Activated gamma-delta T cell treated with anti-CD3 and anti-CD28 coated beads, Interleukin-2, amount 50 U/mL, for 16 hours (primary cell): ENCODE measurements around the gene FGFBP1.
"Not testable (repeated sequence)": the region's sequence is repeated elsewhere in the genome, so short reads cannot be mapped to it uniquely, and the experiment has no call there.

Experiments
- DNase-seq: peaks from one replicate; pipeline ENCODE4 v3.0.0-alpha.2; 2020; ENCODE audit warnings: low read depth

Gene FGFBP1

GRCh38 chr4:15945516-15945915 lies 7.0 kb upstream of the FGFBP1 start:
- DNase-seq: no peak

DNA sequence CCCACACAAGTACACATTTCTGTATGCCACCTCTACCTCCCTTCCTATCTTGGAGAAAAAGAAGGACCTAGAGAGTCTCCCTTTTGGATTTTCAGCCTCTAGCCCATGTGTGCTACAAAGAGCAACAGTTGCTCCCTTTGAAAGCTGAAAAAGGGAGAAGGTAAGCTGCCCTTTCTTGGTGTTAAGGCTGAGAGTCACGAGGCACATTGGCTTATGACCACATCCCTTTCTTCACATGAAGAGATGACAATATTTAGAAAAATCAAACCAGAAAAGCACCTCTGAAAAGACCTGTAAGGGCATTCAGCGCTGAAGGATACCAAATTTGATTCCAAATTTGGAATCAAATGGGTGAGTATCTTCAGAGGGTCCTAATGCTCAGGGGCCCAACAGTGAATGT lies 6.4 kb upstream of the FGFBP1 start:
- DNase-seq: no peak

DNA sequence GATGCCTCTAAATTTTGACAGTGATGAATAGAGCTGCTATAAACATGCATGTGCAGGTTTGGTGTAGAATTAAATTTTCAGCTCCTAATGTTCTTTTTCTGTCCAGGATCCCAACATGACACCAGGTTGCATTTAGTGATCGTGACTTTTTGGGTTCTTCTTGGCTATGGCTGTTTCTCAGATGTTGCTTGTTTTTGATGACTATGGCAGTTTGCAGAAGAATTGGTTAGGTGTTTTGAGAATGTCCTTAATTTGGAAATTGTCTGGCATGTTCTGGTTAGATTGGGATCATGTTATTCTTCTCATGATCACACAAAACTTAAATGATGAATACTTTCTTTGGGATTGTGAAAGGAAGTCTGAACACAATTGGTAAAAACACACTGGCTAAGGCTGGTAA lies 3.7 kb upstream of the FGFBP1 start:
- DNase-seq: no peak

DNA sequence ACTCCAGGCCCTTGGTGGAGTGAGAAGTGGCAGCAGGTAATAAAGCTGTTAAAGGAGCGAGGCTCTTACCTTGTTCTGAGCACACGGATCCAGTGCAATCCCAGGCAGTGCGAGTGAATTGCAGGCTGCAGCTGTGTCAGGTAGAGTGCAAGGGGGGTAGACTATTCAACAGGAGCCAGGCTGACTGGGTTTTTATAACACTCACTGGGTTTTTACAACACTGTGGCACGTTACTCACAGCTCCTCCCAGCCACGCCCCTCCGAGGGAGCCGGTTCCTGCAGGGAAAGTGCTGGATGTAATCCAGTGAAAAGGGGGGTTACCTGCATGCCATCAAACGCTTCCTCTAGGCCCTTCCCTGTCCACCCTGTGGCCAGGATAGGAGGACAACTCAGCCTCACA lies 358 bp downstream of the FGFBP1 start:
- no peak for DNase-seq

DNA sequence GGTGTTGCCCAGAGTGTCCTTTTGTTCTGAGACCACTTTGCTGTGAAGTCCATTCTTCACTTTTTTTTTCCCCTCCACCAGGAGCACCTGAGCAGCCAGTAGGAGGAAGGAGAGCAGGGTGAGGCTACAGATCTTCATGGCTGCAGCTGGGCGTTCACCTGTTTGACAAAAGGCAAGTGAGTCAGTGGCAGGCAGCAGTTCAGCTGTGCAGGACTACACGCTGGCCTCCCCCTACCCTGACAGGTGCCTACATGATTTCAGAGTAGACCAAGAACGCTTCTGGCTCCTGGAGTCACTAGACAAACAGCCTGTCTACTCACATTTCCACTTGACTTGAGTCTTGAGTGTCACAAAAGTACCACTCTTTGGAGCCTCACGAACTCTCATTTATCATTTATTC lies 2.0 kb downstream of the FGFBP1 start:
- DNase-seq: no peak

DNA sequence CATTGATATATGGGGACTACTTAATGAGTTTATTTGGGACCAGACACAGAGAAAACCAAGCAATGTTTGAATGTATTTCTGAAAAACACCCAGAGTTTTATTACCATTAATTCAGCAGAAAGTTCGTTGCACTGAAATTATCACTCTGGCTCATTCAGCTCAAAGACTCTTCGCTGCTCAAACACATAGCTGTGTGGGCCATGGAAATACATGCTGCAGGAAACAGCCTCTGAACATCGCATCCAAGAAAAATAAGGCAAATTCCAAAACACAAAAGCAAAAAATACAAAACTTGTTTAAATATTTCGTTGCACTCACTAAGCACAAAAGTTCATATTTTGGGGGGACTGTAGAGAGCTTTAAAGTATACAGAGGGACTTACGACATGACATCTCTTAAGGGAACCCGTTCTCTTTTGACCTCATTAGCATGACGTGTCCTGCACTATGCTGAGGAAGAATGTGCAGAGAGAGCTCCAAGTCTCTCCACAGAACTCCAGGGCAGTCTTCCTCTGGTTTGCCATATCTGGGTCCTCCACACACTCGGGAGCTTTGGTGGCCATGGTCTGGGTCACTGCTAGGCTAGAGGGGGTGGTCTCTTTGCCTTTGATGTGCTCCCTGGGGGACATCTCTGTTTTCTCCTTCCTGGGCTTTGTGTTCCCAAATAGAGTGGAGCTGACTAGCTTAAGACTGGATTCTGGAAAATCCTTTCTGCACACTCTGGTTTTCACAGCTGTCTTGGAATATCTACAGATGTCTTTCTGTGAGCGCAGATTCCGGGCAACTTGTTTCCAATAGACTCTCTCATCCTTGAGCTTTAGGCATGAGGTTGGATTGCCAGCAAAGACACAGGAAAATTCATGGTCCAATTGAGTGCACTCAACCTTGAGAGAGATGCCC lies 2.8 kb downstream of the FGFBP1 start:
- no peak for DNase-seq

DNA sequence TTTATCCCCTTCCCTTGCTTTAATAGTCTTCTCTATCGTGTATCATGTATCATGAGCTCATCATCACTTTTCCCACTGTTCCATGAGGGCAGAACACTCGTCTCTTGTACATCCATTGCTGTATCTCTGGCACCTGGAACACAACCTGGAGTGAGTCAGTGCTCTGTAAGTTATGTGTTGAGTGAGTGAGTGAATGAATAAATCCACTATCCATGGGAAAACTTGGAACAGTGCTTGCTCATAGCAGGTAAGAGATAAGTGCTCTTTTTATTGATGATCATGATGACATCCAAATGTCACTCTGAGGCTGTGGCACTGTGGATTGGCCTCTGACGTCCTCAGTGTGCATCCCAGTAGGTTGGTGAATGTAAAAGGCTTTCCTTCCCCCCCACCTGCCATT lies 4.3 kb downstream of the FGFBP1 start:
- DNase-seq: no peak

DNA sequence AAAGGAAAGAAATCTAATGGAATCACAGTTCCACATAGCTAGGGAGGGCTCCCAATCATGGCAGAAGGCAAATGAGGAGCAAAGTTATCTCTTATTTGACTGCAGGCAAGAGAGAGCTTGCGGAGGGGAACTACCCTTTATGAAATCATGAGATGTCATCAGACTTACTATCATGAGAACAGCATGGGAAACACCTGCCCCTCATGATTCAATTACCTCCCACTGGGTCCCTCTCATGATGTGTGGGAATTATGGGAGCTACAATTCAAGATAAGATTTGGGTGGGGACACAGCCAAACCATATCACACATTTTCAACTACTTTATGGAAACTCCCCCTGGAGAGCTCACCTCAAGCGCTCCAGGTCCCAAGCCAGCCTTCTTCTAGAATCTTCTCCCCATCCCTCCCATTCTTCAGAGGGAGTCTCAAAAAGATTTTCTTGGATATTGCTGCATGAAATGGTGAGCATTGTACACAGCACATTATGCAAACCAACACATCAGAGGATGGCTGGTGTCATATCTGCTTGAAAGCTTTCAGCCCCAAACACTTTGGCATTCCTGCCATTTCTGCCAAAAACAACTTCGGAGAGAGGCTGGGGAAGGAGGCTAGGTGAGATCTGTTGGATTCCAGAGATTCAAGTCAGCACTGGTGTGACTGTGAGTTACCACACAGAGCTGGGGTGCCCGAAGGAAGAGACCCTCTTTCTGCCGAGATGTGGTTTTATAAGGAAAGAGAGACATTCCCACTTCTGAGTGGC lies 6.9 kb downstream of the FGFBP1 start:
- DNase-seq: no peak

- DNase-seq: no peak
Observed at GRCh38 chr4:15930314-15930713, 8.2 kb downstream of the FGFBP1 start.

- no peak for DNase-seq
Observed at GRCh38 chr4:15929540-15929939, 9.0 kb downstream of the FGFBP1 start.

DNA sequence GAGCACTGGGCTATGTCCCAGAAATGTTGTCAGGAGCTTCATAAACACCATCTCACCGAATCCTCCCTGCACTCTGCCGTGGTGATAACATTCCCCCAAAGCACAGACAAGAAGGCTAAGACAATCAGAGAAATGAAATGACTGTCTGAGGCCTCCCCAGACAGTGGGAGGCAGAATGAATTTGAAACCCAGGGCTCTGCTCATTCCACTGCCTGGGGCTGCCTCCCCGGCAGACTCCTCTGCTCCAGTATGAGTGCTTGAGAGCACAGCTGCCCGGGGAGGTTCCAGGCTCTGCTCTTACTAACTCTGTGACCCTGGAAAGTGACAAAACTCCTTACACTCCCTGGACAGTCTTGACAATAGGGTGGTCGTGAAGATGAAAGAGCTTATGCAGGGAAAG lies 9.7 kb downstream of the FGFBP1 start:
- DNase-seq: no peak

DNA sequence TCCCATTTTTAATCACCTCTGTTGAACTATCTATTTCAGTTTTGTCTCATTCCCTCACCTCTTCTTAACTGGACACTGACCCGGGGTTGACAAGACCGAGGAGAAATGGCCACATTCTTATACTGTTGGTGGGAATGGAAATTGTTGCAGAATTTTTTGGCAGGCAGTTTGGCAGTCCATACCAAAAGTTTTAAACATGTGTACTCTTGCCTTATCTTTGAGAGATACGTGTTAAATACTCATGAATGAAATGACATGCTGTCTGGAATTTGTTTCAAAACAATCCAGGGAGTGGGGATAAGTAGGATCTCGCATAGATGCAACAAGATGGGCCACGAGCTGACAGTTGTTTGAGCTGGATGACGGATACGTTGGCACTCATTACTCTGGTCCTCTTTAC lies 12.1 kb downstream of the FGFBP1 start:
- no peak for DNase-seq

DNA sequence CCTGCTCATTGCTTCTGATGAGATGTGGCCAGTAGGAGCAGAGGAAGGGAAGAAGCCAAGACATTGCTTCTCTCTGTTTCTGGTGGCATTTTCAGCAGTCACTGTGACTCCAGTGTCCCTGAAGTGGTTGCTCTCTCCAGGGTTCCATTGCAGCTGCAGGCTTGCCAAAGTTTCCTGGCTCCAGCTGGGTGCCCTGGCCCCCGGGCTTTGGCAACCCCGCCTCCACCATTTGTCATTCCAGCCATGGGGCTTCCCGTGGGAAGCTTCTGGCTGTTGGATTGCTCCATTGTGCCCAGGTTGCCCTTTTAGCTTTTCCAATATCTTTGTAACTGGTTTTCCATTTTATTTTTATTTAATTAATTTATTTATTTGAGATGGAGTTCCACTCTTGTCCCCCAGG lies 12.7 kb downstream of the FGFBP1 start:
- no peak for DNase-seq

- DNase-seq: no peak
Observed at GRCh38 chr4:15921592-15921932, 17.0 kb downstream of the FGFBP1 start.

- DNase-seq: no peak
Observed at GRCh38 chr4:15920723-15921591, 17.6 kb downstream of the FGFBP1 start.

DNA sequence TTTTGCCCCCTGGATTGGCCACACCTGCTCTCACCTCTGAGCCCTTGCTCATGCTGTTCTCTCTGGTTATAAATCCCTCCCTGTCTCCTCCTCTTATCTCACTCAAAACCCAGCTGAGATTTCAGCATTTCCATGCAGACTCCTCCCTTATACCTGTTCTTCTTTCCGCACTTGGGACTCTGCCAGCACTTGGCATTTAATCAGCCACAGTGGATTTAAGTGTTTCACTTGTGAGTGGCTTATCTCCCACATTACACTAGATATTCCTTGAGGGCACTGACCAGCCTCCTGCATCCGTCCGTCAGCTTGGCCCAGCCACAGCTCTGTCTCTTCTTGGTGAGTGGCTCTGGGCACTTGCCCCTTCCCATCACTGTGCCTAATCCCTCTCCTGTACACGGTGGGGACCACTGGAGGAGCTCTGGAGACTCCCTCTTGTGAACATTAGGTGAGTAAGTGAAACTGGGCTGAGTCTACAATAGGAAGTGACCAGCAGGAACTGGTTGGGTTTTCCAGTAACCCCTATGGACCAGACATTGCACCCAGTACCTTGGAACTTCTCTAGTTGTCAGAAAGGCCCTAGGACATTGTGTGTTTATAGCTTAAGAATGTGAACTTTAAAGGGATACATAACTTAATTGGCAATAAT lies 19.9 kb downstream of the FGFBP1 start:
- DNase-seq: no peak

DNA sequence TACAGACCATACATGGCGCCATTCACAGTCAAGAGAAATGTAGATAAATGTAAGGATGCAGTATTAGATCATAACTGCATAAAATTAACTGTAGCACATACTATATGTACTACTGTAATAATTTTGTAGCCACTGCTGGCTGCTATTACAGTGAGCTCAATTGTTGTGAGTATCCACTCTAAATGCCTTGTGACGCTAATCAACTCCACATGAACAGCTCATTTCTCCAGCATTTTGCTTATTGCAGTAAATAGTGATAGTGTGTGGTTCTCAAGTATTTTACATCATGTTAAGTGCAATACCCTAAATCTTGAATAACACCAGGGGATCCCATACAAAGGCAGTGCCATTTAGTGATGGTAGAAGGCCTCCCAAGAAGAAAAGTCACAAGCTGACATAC lies 21.2 kb downstream of the FGFBP1 start:
- no peak for DNase-seq

GRCh38 chr4:15916358-15916757 lies 22.2 kb downstream of the FGFBP1 start:
- not testable (repeated sequence) for DNase-seq

DNA sequence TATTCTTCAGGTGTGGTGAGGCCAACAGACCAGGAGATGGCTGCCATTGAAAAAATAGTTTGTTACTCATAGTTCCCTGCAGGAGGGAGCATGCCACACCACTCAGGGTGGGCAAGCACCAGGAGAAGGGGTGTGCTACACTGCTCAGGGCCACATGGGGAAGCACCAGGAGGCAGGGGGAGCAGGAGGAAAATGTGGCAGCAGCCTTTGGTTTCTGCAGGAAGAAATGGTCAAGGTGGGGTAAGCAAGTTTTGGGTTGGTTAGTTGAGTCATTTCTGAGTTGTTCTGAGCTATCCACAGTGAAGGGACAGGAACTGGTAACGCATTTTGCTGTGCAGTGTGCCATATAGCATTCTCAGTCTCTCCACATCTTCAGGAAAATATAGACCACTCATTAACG lies 23.8 kb downstream of the FGFBP1 start:
- no peak for DNase-seq

DNA sequence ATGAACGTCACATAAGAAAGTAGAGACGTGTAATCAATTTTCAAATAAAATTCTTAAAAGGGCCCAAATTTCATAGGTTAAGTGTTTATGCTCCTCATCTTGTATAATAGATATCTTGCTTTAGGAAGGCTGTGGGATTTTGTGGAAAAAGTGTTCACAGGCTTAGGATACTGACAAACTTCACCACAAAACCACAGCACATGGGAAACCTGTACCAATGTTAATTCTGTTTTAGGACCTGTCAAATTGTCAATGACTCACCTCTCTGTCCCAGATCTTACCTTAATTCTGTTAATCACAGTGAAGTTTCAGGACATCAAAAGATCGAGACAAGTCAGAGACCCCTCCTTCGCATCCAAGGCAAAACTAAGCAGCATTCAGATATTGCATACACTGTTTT lies 24.2 kb downstream of the FGFBP1 start:
- DNase-seq: no peak

GRCh38 chr4:15913631-15913970 lies 24.9 kb downstream of the FGFBP1 start:
- no peak for DNase-seq

GRCh38 chr4:15912961-15913630 lies 25.4 kb downstream of the FGFBP1 start:
- no peak for DNase-seq
